A549 (cell line): ENCODE measurements around the gene NLRC5. TPM values are rescaled to one million over a fixed set of nuclear protein-coding genes. Genes with fewer than 3 reads are reported as not detected.

Source experiments
- ATAC-seq, 2 experiments: fragments of 200-7000 bp in 1 of 2; fragments of >200 bp in 1 of 2; cut with Nextera tagmentation in 1 of 2; cut with Tn5 transposase in 1 of 2; 3 replicates each; pipeline versions ENCODE4 v1.8.0 to v1.9.1; 2018 to 2020; ENCODE audit warnings: mild to moderate bottlenecking in 1 of 2, moderate library complexity in 1 of 2
- CTCF ChIA-PET: fragments of 300-600 bp; sonication (Branson Sonifier 250); formaldehyde crosslinking; extraction: SDS; loops from one replicate; lab custom pipeline; 2021; ENCODE audit warnings: antibody characterized with exemption, inconsistent platforms; lab: Yijun Ruan, JAX
- POLR2A ChIA-PET: fragments of 350-600 bp; formaldehyde crosslinking; extraction: SDS; loops from one replicate; lab custom pipeline; 2021; ENCODE audit warnings: antibody characterized with exemption, inconsistent platforms; lab: Yijun Ruan, JAX
- DNase-seq, 2 experiments: peaks; one replicate each; pipeline versions ENCODE4 v3.0.0 to v3.0.0-alpha.2; 2011 to 2016; ENCODE audit warnings: low read depth in 1 of 2, low spot score in 1 of 2
- FAIRE-seq: peaks from 2 replicates; lab custom pipeline; 2011; peaks lifted over from hg19 to GRCh38; lab: Jason Lieb, UNC
- H3K27ac ChIP-seq, 2 experiments: fragments of >200 bp; sonication (Bioruptor Twin); formaldehyde crosslinking; 3 replicates each; pipeline ENCODE4 v1.5.1; 2016 to 2017
- H3K4me1 ChIP-seq: fragments of >200 bp; sonication (Bioruptor Twin); formaldehyde crosslinking; 3 replicates; pipeline ENCODE4 v1.6.1; 2016
- H3K4me2 ChIP-seq: fragments of >200 bp; sonication (Bioruptor Twin); formaldehyde crosslinking; 3 replicates; pipeline ENCODE4 v1.6.1; 2016
- H3K4me3 ChIP-seq: fragments of >200 bp; sonication (Bioruptor Twin); formaldehyde crosslinking; 3 replicates; pipeline ENCODE4 v1.5.1; 2016
- H3K9me3 ChIP-seq: fragments of >200 bp; sonication (Bioruptor Twin); formaldehyde crosslinking; 3 replicates; pipeline ENCODE4 v1.6.1; 2016
- BHLHE40 ChIP-seq: IDR thresholded peaks from 2 replicates; pipeline ENCODE4 v1.6.1; 2012; ENCODE audit warnings: low read depth, low read length, inconsistent platforms
- CBX2 ChIP-seq: fragments of 200-600 bp; sonication (generic); IDR thresholded peaks from 2 replicates; pipeline ENCODE4 v1.6.1; 2016; ENCODE audit warnings: low read depth, mild to moderate bottlenecking, borderline replicate concordance
- CEBPB ChIP-seq, 2 experiments: fragments of >200 bp in 1 of 2; sonication (Bioruptor Twin) in 1 of 2; formaldehyde crosslinking in 1 of 2; IDR thresholded peaks; 2 replicates each; pipeline ENCODE4 v1.6.1; 2012 to 2016
- CHD2 ChIP-seq: fragments of 150-350 bp; IDR thresholded peaks from 2 replicates; pipeline ENCODE4 v1.6.1; 2014; ENCODE audit warnings: low read length; ENCODE audit not compliant: partially characterized antibody
- ELK1 ChIP-seq: fragments of 150-350 bp; IDR thresholded peaks from 2 replicates; pipeline ENCODE4 v1.6.1; 2014; ENCODE audit warnings: low read depth, mild to moderate bottlenecking, low read length
- EP300 ChIP-seq, 2 experiments: fragments of >200 bp; sonication (Bioruptor Twin); formaldehyde crosslinking; IDR thresholded peaks; 2 replicates in 1 of 2; 3 replicates in 1 of 2; pipeline ENCODE4 v1.6.1; 2016 to 2017
- HES2 ChIP-seq: fragments of >200 bp; sonication (Bioruptor Twin); formaldehyde crosslinking; IDR thresholded peaks from 2 replicates; pipeline ENCODE4 v1.6.1; 2016
- HMGXB4 ChIP-seq: fragments of 250-450 bp; sonication (Bioruptor Pico); IDR thresholded peaks from 2 replicates; pipeline ENCODE4 v1.5.0; 2021; ENCODE audit warnings: mild to moderate bottlenecking, moderate library complexity, borderline replicate concordance
- HOXB13 ChIP-seq: fragments of 250-450 bp; sonication (Bioruptor Pico); IDR thresholded peaks from 2 replicates; pipeline ENCODE4 v1.5.0; 2020; ENCODE audit warnings: low read depth, mild to moderate bottlenecking, moderate library complexity
- JUN ChIP-seq, 2 experiments: fragments of >200 bp; sonication (Bioruptor Twin); formaldehyde crosslinking; IDR thresholded peaks; 2 replicates in 1 of 2; 3 replicates in 1 of 2; pipeline ENCODE4 v1.6.1; 2016 to 2017
- JUNB ChIP-seq: fragments of >200 bp; sonication (Bioruptor Twin); formaldehyde crosslinking; IDR thresholded peaks from 2 replicates; pipeline ENCODE4 v1.6.1; 2016
- MAZ ChIP-seq: fragments of 150-350 bp; IDR thresholded peaks from 2 replicates; pipeline ENCODE4 v1.6.1; 2014; ENCODE audit warnings: antibody characterized with exemption, low read depth, low read length, borderline replicate concordance
- PBX3 ChIP-seq: IDR thresholded peaks from 2 replicates; pipeline ENCODE4 v1.6.1; 2012
- POLR2A ChIP-seq: IDR thresholded peaks from 2 replicates; pipeline ENCODE4 v1.6.1; 2012; ENCODE audit warnings: mild to moderate bottlenecking, low read length
- REST ChIP-seq: fragments of 200-600 bp; sonication (generic); IDR thresholded peaks from 2 replicates; pipeline ENCODE4 v1.6.1; 2016; ENCODE audit warnings: antibody characterized with exemption, mild to moderate bottlenecking, moderate library complexity
- SREBF2 ChIP-seq: fragments of 450-650 bp; IDR thresholded peaks from 2 replicates; pipeline ENCODE4 v1.6.1; 2014; ENCODE audit warnings: mild to moderate bottlenecking, moderate library complexity
- TFCP2L1 ChIP-seq: fragments of 250-450 bp; sonication (Bioruptor Pico); IDR thresholded peaks from 2 replicates; pipeline ENCODE4 v1.5.0; 2021; ENCODE audit warnings: mild to moderate bottlenecking
- USF2 ChIP-seq: fragments of 450-650 bp; IDR thresholded peaks from 2 replicates; pipeline ENCODE4 v1.6.1; 2014; ENCODE audit warnings: antibody characterized with exemption
- WGBS: methylation state at CpG from one replicate; pipeline ENCODE4 v1.1.6; 2017; ENCODE audit errors: missing lambda C conversion rate; 5-methylcytosine and 5-hydroxymethylcytosine counted together
- polyA plus RNA-seq, 4 experiments: library from polyadenylated mRNA; depleted of rRNA in 3 of 4; stranded (reverse); fragments of >200 nt; fragmentation: RNase III in 1 of 4; extraction: RNeasy Plus Mini Kit Qiagen cat#74134 plus additional on column Dnase treatment in 1 of 4; gene quantifications; 2 replicates in 3 of 4; 3 replicates in 1 of 4; pipeline ENCODE4 v1.2.3, GENCODE V29; 2011 to 2017

Gene NLRC5
- polyA plus RNA-seq, 2 of the 4 experiments (the other 2 are of a cell fraction), result 2.5 to 3.6 TPM

GRCh38 chr16:57077714-57078113, 88.4 kb downstream of the NLRC5 start:
- no peak for ATAC-seq
- TF ChIP-seq HES2, result no peak
- TF ChIP-seq JUN (IDR thresholded peaks at IDR 0.05), result no peak
- no peak for TF ChIP-seq USF2
- TF ChIP-seq JUNB, result no peak
- no peak for TF ChIP-seq POLR2A
- no peak for TF ChIP-seq HOXB13
- no peak for TF ChIP-seq CEBPB (IDR thresholded peaks at IDR 0.05)
- TF ChIP-seq TFCP2L1 (CRISPR knock-in tag), result no peak
- no peak for TF ChIP-seq HMGXB4
- TF ChIP-seq ELK1, result no peak
- no peak for TF ChIP-seq SREBF2
- TF ChIP-seq REST, result no peak
- no peak for TF ChIP-seq PBX3
- no peak for TF ChIP-seq MAZ
- no peak for TF ChIP-seq CHD2
- no peak for TF ChIP-seq EP300 (IDR thresholded peaks at IDR 0.05)
- TF ChIP-seq CBX2, result no peak
- no peak overlapping the region for H3K4me3 ChIP-seq
- ChIA-PET POLR2A (no interaction called here), CTCF (interaction anchor here (0.8 to 10.5 kb wide), 5 partner anchors 8 to 340 kb away, joined by 3 to 101 read pairs (median 5); partner anchors contain the start of gene CPNE2)
- peaks cover 1% of the 10 kb centered on the region; the same call in 1 of the 3 replicates for H3K4me1 ChIP-seq
- 53% methylated on average over 3 of the region's 7 CpGs for WGBS
- H3K4me2 ChIP-seq, result no peak overlapping the region
- H3K27ac ChIP-seq, result no peak overlapping the region
- FAIRE-seq, result no peak
- H3K9me3 ChIP-seq, result no peaks in the 10 kb centered on the region
- DNase-seq, result no peak

GRCh38 chr16:57081744-57082143, 92.4 kb downstream of the NLRC5 start:
- ChIA-PET POLR2A (no interaction called here), CTCF (interaction anchor here (0.5 to 10.5 kb wide), 4 partner anchors 12 to 1008 kb away, joined by 3 to 101 read pairs (median 4); partner anchors contain the start of gene CPNE2)
- Histone ChIP-seq H3K4me1 (no peaks in the 10 kb centered on the region), H3K4me2 (no peak overlapping the region)
- TF ChIP-seq BHLHE40 (no peak), HOXB13 (no peak), CEBPB (IDR thresholded peaks at IDR 0.05) (no peak)
- TF ChIP-seq, all 56 proteins: peak for 0
- ATAC-seq (no peak), FAIRE-seq (no peak), DNase-seq (no peak)
- Histone ChIP-seq H3K27ac (no peak overlapping the region), H3K9me3 (no peaks in the 10 kb centered on the region), H3K4me3 (no peak overlapping the region)
